Measurements from ENCODE around the gene KRTAP10-5. TPM values are rescaled to one million over a fixed set of nuclear protein-coding genes. Genes with fewer than 3 reads are reported as not detected.
"Not testable (repeated sequence)": the region's sequence is repeated elsewhere in the genome, so short reads cannot be mapped to it uniquely, and the experiment has no call there.

Gene KRTAP10-5
- total RNA-seq, 1 experiment from 2014 or later: not detected

GRCh38 chr21:44610157-44610843 is 29.9 kb upstream of the KRTAP10-5 start:
- not testable (repeated sequence) for DNase-seq (ENCODE audit: low read depth)

- DNase-seq (ENCODE audit: low read depth): no peak
Measured at GRCh38 chr21:44609193-44609592, 28.8 kb upstream of the KRTAP10-5 start.

GRCh38 chr21:44606495-44606894 is 26.1 kb upstream of the KRTAP10-5 start:
- DNase-seq (ENCODE audit: low read depth): no peak

GRCh38 chr21:44603911-44604310 is 23.5 kb upstream of the KRTAP10-5 start:
- no peak for DNase-seq (ENCODE audit: low read depth)

GRCh38 chr21:44603109-44603875 is 22.9 kb upstream of the KRTAP10-5 start:
- DNase-seq (ENCODE audit: low read depth): no peak

- no peak for DNase-seq (ENCODE audit: low read depth)
Measured at GRCh38 chr21:44602463-44602850, 22.1 kb upstream of the KRTAP10-5 start.

GRCh38 chr21:44601596-44602462 is 21.4 kb upstream of the KRTAP10-5 start:
- no peak for DNase-seq (ENCODE audit: low read depth)

- not testable (repeated sequence) for DNase-seq (ENCODE audit: low read depth)
Measured at GRCh38 chr21:44601091-44601490, 20.7 kb upstream of the KRTAP10-5 start.

GRCh38 chr21:44600118-44600978 is 19.9 kb upstream of the KRTAP10-5 start, which contains the start of gene KRTAP10-7:
KRTAP10-7 (plus strand) TSS chr21:44600597; CDS start chr21:44600622, 25 bp downstream.
- not testable (repeated sequence) for DNase-seq (ENCODE audit: low read depth)

- DNase-seq (ENCODE audit: low read depth): no peak
Measured at GRCh38 chr21:44599264-44600029, 19.0 kb upstream of the KRTAP10-5 start.

- DNase-seq (ENCODE audit: low read depth): no peak
Measured at GRCh38 chr21:44598061-44598460, 17.7 kb upstream of the KRTAP10-5 start.

- no peak for DNase-seq (ENCODE audit: low read depth)
Measured at GRCh38 chr21:44596068-44596725, 15.8 kb upstream of the KRTAP10-5 start.

GRCh38 chr21:44595524-44595923 is 15.1 kb upstream of the KRTAP10-5 start:
- no peak for DNase-seq (ENCODE audit: low read depth)

GRCh38 chr21:44594406-44594916 is 14.1 kb upstream of the KRTAP10-5 start:
- no peak for DNase-seq (ENCODE audit: low read depth)

GRCh38 chr21:44593598-44594405 is 13.4 kb upstream of the KRTAP10-5 start:
- DNase-seq (ENCODE audit: low read depth): peak; percentile 24

GRCh38 chr21:44592446-44593311 is 12.3 kb upstream of the KRTAP10-5 start, which contains the start of gene KRTAP10-6:
KRTAP10-6 (minus strand) TSS chr21:44592505; CDS start chr21:44592484, 21 bp downstream.
- DNase-seq (ENCODE audit: low read depth): no peak

- DNase-seq (ENCODE audit: low read depth): not testable (repeated sequence)
Measured at GRCh38 chr21:44591801-44592130, 11.4 kb upstream of the KRTAP10-5 start.

Data from RPMI7951 (cell line).